DND-41 (cell line): ENCODE data around the gene IFFO2.

ENCODE experiments used
- ATAC-seq: fragments of 200-7000 bp; cut with Tn5 transposase; 3 replicates; pipeline ENCODE4 v1.9.1; 2021; ENCODE audit warnings: low read depth; ENCODE audit not compliant: insufficient read depth
- DNase-seq: peaks from one replicate; pipeline ENCODE4 v3.0.0-alpha.2; 2020
- H2AFZ ChIP-seq: 2 replicates; pipeline ENCODE4 v1.6.0; 2012; ENCODE audit warnings: low read depth, low read length
- H3K27ac ChIP-seq: 2 replicates; pipeline ENCODE4 v1.5.1; 2012; ENCODE audit warnings: low read length, inconsistent platforms
- H3K27me3 ChIP-seq: fragments of 200-600 bp; sonication (generic); 2 replicates; pipeline ENCODE4 v1.6.0; 2012; ENCODE audit warnings: low read length, mild to moderate bottlenecking, inconsistent platforms; ENCODE audit not compliant: insufficient read depth, poor library complexity
- H3K36me3 ChIP-seq: 2 replicates; pipeline ENCODE4 v1.5.1; 2012; ENCODE audit warnings: low read length, inconsistent platforms; ENCODE audit not compliant: insufficient read depth
- H3K4me1 ChIP-seq: 2 replicates; pipeline ENCODE4 v1.5.1; 2012; ENCODE audit warnings: mild to moderate bottlenecking, low read length; ENCODE audit not compliant: insufficient read depth
- H3K4me2 ChIP-seq: 2 replicates; pipeline ENCODE4 v1.6.0; 2012; ENCODE audit warnings: mild to moderate bottlenecking, moderate library complexity, low read length, inconsistent platforms; ENCODE audit not compliant: insufficient read depth
- H3K4me3 ChIP-seq, 2 experiments: fragments of 200-600 bp in 1 of 2; shearing (Covaris generic) in 1 of 2; 2 replicates each; pipeline ENCODE4 v1.5.1; 2012 to 2016; ENCODE audit warnings: inconsistent platforms in 2 of 2, low read length in 2 of 2, mild to moderate bottlenecking in 2 of 2, low read depth in 1 of 2, moderate library complexity in 1 of 2
- H3K79me2 ChIP-seq: 2 replicates; pipeline ENCODE4 v1.6.0; 2012; ENCODE audit warnings: low read length, inconsistent platforms; ENCODE audit not compliant: insufficient read depth
- H3K9ac ChIP-seq: 2 replicates; pipeline ENCODE4 v1.6.0; 2012; ENCODE audit warnings: low read depth, mild to moderate bottlenecking, inconsistent platforms, low read length, moderate library complexity
- H3K9me3 ChIP-seq: 2 replicates; pipeline ENCODE4 v1.5.1; 2012; ENCODE audit warnings: low read length, moderate library complexity, mild to moderate bottlenecking, inconsistent platforms; ENCODE audit not compliant: insufficient read depth, severe bottlenecking
- H4K20me1 ChIP-seq: 2 replicates; pipeline ENCODE4 v1.6.0; 2012; ENCODE audit warnings: low read length; ENCODE audit not compliant: insufficient read depth
- EZH2 ChIP-seq: IDR thresholded peaks from 3 replicates; pipeline ENCODE4 v1.6.1; 2012; ENCODE audit warnings: borderline replicate concordance, low read depth, mild to moderate bottlenecking, moderate library complexity, low read length, inconsistent platforms; ENCODE audit not compliant: severe bottlenecking
- TF ChIP-seq, protein P1 (sequence below): IDR thresholded peaks from 2 replicates; pipeline ENCODE4 v1.5.1; 2012; ENCODE audit warnings: borderline replicate concordance, low read length, moderate library complexity, mild to moderate bottlenecking; ENCODE audit not compliant: poor library complexity, severe bottlenecking; ENCODE audit errors: extremely low read depth

Gene IFFO2

DNA sequence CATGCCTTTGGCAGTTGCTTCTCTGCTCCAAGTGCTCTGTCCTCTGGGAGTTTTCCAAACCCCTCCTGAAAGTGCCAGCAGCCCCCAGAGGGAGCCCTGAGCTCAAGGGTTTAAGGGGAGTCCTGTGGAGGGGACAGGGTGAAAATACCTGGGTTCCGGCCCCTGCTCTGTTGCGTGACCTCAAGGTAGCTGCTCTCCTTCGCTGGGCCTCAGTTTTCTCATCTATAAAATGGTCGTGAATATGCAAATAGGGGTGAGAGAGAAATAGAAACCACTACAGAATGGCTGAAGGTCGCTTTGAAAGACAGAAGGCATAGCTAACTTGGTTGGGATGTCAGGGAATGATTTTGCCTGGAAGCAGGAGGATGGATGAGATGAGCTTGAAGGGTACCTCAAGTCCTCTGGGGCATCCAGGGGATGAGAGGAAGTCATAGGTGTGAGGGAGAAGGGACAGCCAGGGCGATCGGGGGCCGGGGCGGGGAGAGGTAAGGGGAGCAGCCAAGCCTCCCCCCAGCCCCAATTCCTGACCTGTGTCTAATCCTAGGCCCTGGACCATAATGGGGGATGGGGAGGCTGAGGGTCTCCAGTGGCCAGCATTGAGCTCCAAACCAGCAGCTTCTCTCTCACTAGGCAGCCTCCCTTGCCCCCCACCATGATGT is 12.4 kb downstream of the IFFO2 start:
- no peaks in the 10 kb centered on the region for H3K79me2 ChIP-seq
- H3K27me3 ChIP-seq, result no peaks in the 10 kb centered on the region
- no peak overlapping the region for H3K4me2 ChIP-seq
- H3K4me3 ChIP-seq, result no peak overlapping the region
- no peak overlapping the region for H3K27ac ChIP-seq
- H3K9ac ChIP-seq, result no peak overlapping the region
- no peak for DNase-seq
- ATAC-seq, result no peak
- TF ChIP-seq, protein P1, sequence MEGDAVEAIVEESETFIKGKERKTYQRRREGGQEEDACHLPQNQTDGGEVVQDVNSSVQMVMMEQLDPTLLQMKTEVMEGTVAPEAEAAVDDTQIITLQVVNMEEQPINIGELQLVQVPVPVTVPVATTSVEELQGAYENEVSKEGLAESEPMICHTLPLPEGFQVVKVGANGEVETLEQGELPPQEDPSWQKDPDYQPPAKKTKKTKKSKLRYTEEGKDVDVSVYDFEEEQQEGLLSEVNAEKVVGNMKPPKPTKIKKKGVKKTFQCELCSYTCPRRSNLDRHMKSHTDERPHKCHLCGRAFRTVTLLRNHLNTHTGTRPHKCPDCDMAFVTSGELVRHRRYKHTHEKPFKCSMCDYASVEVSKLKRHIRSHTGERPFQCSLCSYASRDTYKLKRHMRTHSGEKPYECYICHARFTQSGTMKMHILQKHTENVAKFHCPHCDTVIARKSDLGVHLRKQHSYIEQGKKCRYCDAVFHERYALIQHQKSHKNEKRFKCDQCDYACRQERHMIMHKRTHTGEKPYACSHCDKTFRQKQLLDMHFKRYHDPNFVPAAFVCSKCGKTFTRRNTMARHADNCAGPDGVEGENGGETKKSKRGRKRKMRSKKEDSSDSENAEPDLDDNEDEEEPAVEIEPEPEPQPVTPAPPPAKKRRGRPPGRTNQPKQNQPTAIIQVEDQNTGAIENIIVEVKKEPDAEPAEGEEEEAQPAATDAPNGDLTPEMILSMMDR, result no peak
- no peak for TF ChIP-seq EZH2
- H3K36me3 ChIP-seq, result no peaks in the 10 kb centered on the region
- H4K20me1 ChIP-seq, result peaks cover 28% of the 10 kb centered on the region
- H3K9me3 ChIP-seq, result no peaks in the 10 kb centered on the region
- no peak overlapping the region for H2AFZ ChIP-seq
- H3K4me1 ChIP-seq, result peaks cover 12% of the 10 kb centered on the region

DNA sequence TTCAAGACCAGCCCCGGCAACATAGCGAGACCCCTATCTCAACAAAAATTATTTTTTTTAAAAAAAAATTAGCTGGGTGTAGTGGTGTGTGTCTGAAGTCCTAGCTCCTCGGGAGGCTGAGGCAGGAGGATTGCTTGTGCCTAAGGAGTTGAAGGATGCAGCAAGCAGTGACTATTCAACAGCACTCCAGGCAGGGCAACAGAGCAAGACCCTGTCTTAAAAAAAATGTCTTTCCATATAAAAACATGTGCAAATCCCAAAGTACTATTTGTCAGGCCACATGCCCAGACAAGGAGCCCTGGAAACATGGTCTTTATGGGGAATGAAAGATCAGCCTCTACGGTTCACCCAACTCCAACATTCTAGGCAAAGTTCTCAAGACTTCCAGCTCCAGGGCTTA is 13.3 kb downstream of the IFFO2 start:
- peaks cover 37% of the 10 kb centered on the region for H4K20me1 ChIP-seq
- ATAC-seq, result no peak
- H3K9ac ChIP-seq, result no peak overlapping the region
- H3K4me2 ChIP-seq, result no peak overlapping the region
- DNase-seq, result no peak
- TF ChIP-seq, protein P1, result no peak
- H3K4me1 ChIP-seq, result peaks cover 4% of the 10 kb centered on the region
- H3K27me3 ChIP-seq, result no peaks in the 10 kb centered on the region
- H3K79me2 ChIP-seq, result no peaks in the 10 kb centered on the region
- no peak overlapping the region for H3K4me3 ChIP-seq
- no peak overlapping the region for H2AFZ ChIP-seq
- no peaks in the 10 kb centered on the region for H3K9me3 ChIP-seq
- no peak overlapping the region for H3K27ac ChIP-seq
- no peaks in the 10 kb centered on the region for H3K36me3 ChIP-seq

GRCh38 chr1:18942340-18942739 is 14.1 kb downstream of the IFFO2 start:
- peaks cover 35% of the 10 kb centered on the region for H4K20me1 ChIP-seq
- no peaks in the 10 kb centered on the region for H3K4me1 ChIP-seq
- no peak overlapping the region for H2AFZ ChIP-seq
- DNase-seq (no peak), ATAC-seq (no peak)
- H3K4me3 ChIP-seq, result no peak overlapping the region
- no peaks in the 10 kb centered on the region for H3K9me3 ChIP-seq
- H3K79me2 ChIP-seq, result no peaks in the 10 kb centered on the region
- H3K4me2 ChIP-seq, result no peak overlapping the region
- no peak overlapping the region for H3K27ac ChIP-seq
- no peak overlapping the region for H3K9ac ChIP-seq
- TF ChIP-seq, protein P1, result no peak
- no peak for TF ChIP-seq EZH2
- H3K36me3 ChIP-seq, result no peaks in the 10 kb centered on the region
- H3K27me3 ChIP-seq, result no peaks in the 10 kb centered on the region
